ENCODE results near the gene EIF4ENIF1.

Gene EIF4ENIF1

GRCh38 chr22:31448382-31448781 is 41.3 kb downstream of the EIF4ENIF1 start:
- no peak overlapping the region for H3K4me3 ChIP-seq (ENCODE audit: low read depth, low read length)
- TF ChIP-seq, protein P1, sequence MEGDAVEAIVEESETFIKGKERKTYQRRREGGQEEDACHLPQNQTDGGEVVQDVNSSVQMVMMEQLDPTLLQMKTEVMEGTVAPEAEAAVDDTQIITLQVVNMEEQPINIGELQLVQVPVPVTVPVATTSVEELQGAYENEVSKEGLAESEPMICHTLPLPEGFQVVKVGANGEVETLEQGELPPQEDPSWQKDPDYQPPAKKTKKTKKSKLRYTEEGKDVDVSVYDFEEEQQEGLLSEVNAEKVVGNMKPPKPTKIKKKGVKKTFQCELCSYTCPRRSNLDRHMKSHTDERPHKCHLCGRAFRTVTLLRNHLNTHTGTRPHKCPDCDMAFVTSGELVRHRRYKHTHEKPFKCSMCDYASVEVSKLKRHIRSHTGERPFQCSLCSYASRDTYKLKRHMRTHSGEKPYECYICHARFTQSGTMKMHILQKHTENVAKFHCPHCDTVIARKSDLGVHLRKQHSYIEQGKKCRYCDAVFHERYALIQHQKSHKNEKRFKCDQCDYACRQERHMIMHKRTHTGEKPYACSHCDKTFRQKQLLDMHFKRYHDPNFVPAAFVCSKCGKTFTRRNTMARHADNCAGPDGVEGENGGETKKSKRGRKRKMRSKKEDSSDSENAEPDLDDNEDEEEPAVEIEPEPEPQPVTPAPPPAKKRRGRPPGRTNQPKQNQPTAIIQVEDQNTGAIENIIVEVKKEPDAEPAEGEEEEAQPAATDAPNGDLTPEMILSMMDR (conservative IDR thresholded peaks at IDR 0.05; ENCODE audit: low read depth, low read length), result no peak
- no peak for DNase-seq (ENCODE audit: low read depth)

DNA sequence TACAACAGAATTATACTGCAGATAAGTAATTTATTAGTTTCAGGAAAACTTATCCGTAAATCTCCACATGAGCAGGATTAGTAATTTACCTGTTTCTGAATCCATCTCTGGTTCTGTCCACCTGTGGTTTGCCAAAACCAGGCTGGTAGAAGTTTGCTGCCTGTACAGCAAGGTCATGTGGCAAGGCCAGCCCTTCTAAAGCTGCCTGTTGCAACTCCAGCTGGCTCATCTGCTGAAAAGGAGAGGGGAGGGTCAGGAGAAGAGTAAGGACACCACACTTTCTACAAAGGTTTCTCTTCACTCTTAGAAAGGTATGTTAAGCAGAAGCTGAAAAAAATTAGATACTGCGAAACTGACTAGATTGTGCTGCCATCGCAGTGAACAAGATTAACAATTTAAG is 42.3 kb downstream of the EIF4ENIF1 start:
- H3K4me3 ChIP-seq (ENCODE audit: low read depth, low read length), result no peak overlapping the region
- peak; percentile 31 for DNase-seq (ENCODE audit: low read depth)
- TF ChIP-seq, protein P1 (conservative IDR thresholded peaks at IDR 0.05; ENCODE audit: low read depth, low read length), result no peak

DNA sequence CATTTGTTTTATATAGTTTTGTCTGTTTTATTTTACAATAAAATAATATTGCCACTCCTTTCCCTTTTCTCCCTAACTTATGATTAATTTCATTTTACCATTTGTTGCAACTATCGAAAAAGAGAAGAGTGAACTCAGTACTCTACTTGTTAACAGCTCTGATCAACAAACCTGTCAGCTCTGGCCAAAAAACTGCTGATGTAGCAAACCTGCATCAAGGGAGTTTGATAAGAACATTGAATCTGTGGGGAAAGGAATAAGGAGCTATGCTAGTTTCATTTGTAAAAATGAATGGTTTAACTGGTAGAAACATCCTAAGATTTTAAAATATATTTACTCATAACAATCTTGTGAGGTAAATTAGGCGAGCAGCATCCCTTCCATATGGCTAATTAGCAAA is 42.9 kb downstream of the EIF4ENIF1 start:
- no peak overlapping the region for H3K4me3 ChIP-seq (ENCODE audit: low read depth, low read length)
- DNase-seq (ENCODE audit: low read depth), result no peak
- TF ChIP-seq, protein P1 (conservative IDR thresholded peaks at IDR 0.05; ENCODE audit: low read depth, low read length), result no peak

DNA sequence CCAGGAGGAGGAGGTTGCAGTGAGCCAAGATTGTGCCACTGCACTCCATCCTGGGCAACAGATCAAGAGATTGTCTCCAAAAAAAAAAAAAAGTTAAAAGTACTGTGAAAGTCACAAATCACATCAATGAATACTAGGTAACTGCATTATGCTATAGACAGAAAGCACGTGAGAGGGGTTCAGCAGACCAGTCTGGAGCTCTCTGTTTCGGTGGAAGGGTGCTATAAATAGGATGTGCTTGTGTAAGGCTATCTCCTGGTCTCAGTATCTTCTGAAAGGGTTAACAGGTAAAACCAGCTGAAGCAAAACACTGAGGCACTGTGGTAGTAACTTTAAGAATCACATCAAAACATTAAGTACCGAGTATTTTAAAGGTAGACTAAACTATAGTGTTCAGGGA is 43.4 kb downstream of the EIF4ENIF1 start:
- no peak overlapping the region for H3K4me3 ChIP-seq (ENCODE audit: low read depth, low read length)
- TF ChIP-seq, protein P1 (conservative IDR thresholded peaks at IDR 0.05; ENCODE audit: low read depth, low read length), result no peak
- DNase-seq (ENCODE audit: low read depth), result no peak

- no peak for DNase-seq (ENCODE audit: low read depth)
- TF ChIP-seq, protein P1 (conservative IDR thresholded peaks at IDR 0.05; ENCODE audit: low read depth, low read length), result no peak
- no peak overlapping the region for H3K4me3 ChIP-seq (ENCODE audit: low read depth, low read length)
Measured at GRCh38 chr22:31445642-31446041, 44.0 kb downstream of the EIF4ENIF1 start.

DNA sequence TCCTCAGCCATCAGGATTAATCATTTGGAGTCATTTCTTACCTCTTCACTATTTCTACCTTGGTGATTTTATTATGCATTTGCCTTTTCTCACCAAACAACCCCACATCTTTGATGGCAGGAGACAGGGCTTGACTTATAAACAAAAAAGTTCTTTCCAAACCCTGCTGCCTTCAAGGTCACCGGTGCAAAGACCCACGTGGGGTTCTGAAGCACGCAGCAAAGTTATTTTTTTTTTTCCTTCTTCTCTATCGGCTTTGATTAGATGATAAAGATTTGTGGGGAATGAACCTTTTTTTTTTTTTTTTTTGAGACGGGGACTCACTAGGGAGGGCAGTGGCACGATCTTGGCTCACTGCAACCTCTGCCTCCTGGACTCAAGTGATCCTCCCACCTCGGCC is 46.1 kb downstream of the EIF4ENIF1 start:
- TF ChIP-seq, protein P1 (conservative IDR thresholded peaks at IDR 0.05; ENCODE audit: low read depth, low read length), result no peak
- no peak for DNase-seq (ENCODE audit: low read depth)
- no peak overlapping the region for H3K4me3 ChIP-seq (ENCODE audit: low read depth, low read length)

- DNase-seq (ENCODE audit: low read depth), result no peak
- TF ChIP-seq, protein P1 (conservative IDR thresholded peaks at IDR 0.05; ENCODE audit: low read depth, low read length), result no peak
- no peak overlapping the region for H3K4me3 ChIP-seq (ENCODE audit: low read depth, low read length)
Measured at GRCh38 chr22:31442768-31443489, 46.7 kb downstream of the EIF4ENIF1 start.

Data from choroid plexus epithelial cell (primary cell).